ENCODE results near the gene SOSTDC1. TPM values are rescaled to one million over a fixed set of nuclear protein-coding genes. Genes with fewer than 3 reads are reported as not detected.

The SOSTDC1 gene, protein sequence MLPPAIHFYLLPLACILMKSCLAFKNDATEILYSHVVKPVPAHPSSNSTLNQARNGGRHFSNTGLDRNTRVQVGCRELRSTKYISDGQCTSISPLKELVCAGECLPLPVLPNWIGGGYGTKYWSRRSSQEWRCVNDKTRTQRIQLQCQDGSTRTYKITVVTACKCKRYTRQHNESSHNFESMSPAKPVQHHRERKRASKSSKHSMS
- 0.29 TPM in 1 of 2 replicates, not detected in the other for total RNA-seq

DNA sequence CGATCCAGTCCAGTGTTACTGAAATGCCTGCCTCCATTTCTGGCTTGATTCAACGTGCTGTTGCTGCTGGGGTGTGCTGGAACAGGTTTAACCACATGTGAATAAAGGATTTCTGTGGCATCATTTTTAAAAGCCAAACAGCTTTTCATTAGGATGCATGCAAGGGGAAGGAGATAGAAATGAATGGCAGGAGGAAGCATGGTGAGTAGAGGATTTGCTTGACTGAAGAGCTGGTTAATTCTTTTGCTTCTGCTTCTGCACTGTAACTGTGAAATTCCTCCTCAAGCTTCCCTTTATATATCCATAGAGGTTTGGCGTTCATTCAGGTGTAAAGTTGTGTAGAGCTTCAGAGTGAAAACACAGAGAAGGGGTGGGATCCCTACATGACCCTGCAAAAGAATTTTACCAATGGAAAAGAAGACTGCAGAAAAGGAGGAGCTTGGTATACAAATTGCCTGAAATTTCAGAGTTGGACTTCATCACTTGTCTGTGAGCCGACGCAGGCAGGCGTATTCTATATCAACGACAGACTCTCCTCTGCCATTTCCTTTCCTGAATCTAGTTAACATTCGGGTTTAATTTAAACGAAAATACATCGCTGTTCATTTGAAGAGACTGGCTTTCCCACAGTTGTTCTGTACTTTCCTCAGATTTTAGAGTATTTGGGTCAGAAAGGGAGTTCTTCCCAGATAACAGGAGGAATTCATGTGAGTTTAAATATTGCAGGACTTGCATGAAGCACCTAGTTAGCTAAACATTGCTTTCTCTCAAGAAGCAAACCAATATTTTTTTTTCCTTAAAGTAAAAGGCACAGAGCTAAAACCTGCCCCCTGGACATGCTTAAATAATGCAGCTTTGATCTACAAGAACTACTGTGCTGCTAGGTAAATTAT lies at the start of gene SOSTDC1:
Gene SOSTDC1, minus strand, starts transcription at position 270 of the 893 bp plus-strand sequence. Its CDS starts 70 bp downstream, at position 200.

DNA sequence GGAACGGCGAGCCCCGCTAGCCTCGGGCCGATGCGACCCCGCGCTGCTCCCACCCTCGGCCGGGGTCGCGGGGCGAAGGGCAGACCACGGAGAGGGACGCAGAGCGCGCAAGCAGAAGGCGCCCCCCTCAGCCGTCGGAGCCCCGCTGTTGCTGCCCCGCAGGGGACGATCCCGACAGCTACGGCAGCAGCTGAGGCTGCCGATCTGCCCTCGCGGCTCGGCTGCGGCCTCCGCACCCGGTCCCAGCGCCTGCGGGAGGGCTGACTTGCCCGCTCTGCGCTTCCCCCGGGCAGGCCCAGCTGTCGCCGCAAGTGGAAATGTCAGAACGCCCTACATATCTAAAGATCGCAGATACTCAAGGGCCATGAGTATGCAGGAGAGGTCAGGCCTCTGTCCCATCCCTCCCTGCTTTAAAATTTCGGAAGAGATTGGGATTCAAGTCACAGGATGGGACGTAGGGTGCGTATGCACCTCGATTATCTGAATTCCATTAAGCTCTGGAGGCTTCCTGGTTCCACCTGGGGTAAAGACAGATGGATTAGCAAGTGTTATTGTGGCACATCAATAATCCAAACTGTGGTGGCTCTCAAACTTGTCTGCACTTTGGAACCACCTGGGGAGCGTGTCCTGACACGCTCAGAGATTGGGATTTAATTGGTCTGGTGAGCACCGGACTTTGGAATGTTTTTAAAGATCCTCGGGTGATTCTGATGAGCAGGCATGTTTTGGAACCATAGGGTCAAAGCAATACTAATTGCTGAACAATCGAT lies 44.0 kb downstream of the SOSTDC1 start, which contains the start of gene CRPPA:
Gene CRPPA, minus strand, starts transcription at position 206 of the 770 bp plus-strand sequence. CDS start 216 bp downstream, outside the sequence.

Other genes starting within 250 kb of the SOSTDC1 start
- 0.89 and 1.2 TPM in 2 replicates for gene CRPPA, start 44.2 kb downstream of the SOSTDC1 start, total RNA-seq
- gene LRRC72, start 61.1 kb upstream of the SOSTDC1 start, total RNA-seq = not detected in 2 replicates
- gene ANKMY2, start 180.0 kb upstream of the SOSTDC1 start, total RNA-seq = 21.3 and 27.6 TPM in 2 replicates
- 98.4 and 102 TPM in 2 replicates for gene BZW2, start 180.4 kb upstream of the SOSTDC1 start, total RNA-seq

Data from myometrial cell (primary cell).